ENCODE results near the gene IER3. TPM values are rescaled to one million over a fixed set of nuclear protein-coding genes. Genes with fewer than 3 reads are reported as not detected.

Gene IER3
- total RNA-seq = 110 and 273 TPM in 2 replicates

GRCh38 chr6:30744054-30744805 lies at the start of gene IER3:
IER3 (minus strand) TSS chr6:30744547; CDS start chr6:30744518, 29 bp downstream.

GRCh38 chr6:30742316-30743098 lies 1.8 kb downstream of the IER3 start, which contains the start of gene FLOT1:
FLOT1 (minus strand) TSS chr6:30742687; CDS start chr6:30742189, 498 bp downstream.

GRCh38 chr6:30719791-30720737 lies 24.3 kb downstream of the IER3 start, which contains the start of gene TUBB:
TUBB (plus strand) TSS chr6:30720352; CDS start chr6:30720507, 155 bp downstream.

GRCh38 chr6:30717129-30717844 lies 27.1 kb downstream of the IER3 start, which contains the start of gene MDC1:
MDC1 (minus strand) TSS chr6:30717281; CDS start chr6:30715175, 2,106 bp downstream.

Other genes with a start within 250 kb of the IER3 start
- 30.9 and 31.4 TPM in 2 replicates for gene GNL1, start 188.1 kb downstream of the IER3 start, total RNA-seq
- 3.1 and 4.3 TPM in 2 replicates for gene PRR3, start 187.3 kb downstream of the IER3 start, total RNA-seq
- gene ABCF1, start 173.1 kb downstream of the IER3 start, total RNA-seq = 42.0 and 70.8 TPM in 2 replicates
- 16.4 and 22.2 TPM in 2 replicates for gene PPP1R10, start 127.3 kb downstream of the IER3 start, total RNA-seq
- 32.7 and 94.3 TPM in 2 replicates for gene MRPS18B, start 126.7 kb downstream of the IER3 start, total RNA-seq
- 1.4 and 5.1 TPM in 2 replicates for gene ATAT1, start 117.7 kb downstream of the IER3 start, total RNA-seq
- 3.1 and 3.8 TPM in 2 replicates for gene C6orf136, start 97.4 kb downstream of the IER3 start, total RNA-seq
- gene DHX16, start 71.5 kb downstream of the IER3 start, total RNA-seq = 43.7 and 45.3 TPM in 2 replicates
- 40.7 and 56.9 TPM in 2 replicates for gene PPP1R18, start 57.9 kb downstream of the IER3 start, total RNA-seq
- gene NRM, start 53.6 kb downstream of the IER3 start, total RNA-seq = 0.34 and 2.0 TPM in 2 replicates
- 4.4 and 7.2 TPM in 2 replicates for gene MDC1, start 27.3 kb downstream of the IER3 start, total RNA-seq
- gene TUBB, start 24.2 kb downstream of the IER3 start, total RNA-seq = 88.5 and 229 TPM in 2 replicates
- 23.2 and 75.0 TPM in 2 replicates for gene FLOT1, start 1.9 kb downstream of the IER3 start, total RNA-seq
- 101 and 486 TPM in 2 replicates for gene DDR1, start 140.0 kb upstream of the IER3 start, total RNA-seq
- 6.5 and 15.9 TPM in 2 replicates for gene GTF2H4, start 163.7 kb upstream of the IER3 start, total RNA-seq
- gene VARS2, start 169.7 kb upstream of the IER3 start, total RNA-seq = 20.9 and 25.3 TPM in 2 replicates
- gene SFTA2, start 187.6 kb upstream of the IER3 start, total RNA-seq = not detected in 2 replicates
- gene MUCL3, start 196.4 kb upstream of the IER3 start, total RNA-seq = not detected in 2 replicates
- gene MUC21, start 239.2 kb upstream of the IER3 start, total RNA-seq = 0.78 TPM in 1 of 2 replicates, not detected in the other

Measured in nasal cavity respiratory epithelium epithelial cell of viscerocranial mucosa (primary cell).